Thoracic aorta (tissue), 2 donors: ENCODE measurements around the gene MYD88. TPM values are rescaled to one million over a fixed set of nuclear protein-coding genes. Genes with fewer than 3 reads are reported as not detected.
A peak's percentile ranks its signal among the peaks of the same experiment; 100 is the strongest.

ENCODE experiments used
- ATAC-seq: fragments of 150-250 bp; one replicate; pipeline ENCODE4 v1.8.0; 2017; ENCODE audit warnings: low read depth; ENCODE audit not compliant: insufficient number of reproducible peaks, low FRiP score
- DNase-seq: peaks from one replicate; pipeline ENCODE4 v3.0.0-alpha.2; 2020; ENCODE audit warnings: low spot score
- H3K27ac ChIP-seq, 2 donors: fragments of 200-600 bp; sonication (generic); 1 replicate in 1 of 2; 2 replicates in 1 of 2; pipeline ENCODE4 v1.5.1; 2016; ENCODE audit warnings: mild to moderate bottlenecking in 2 of 2, moderate library complexity in 2 of 2
- H3K27me3 ChIP-seq: fragments of 200-600 bp; sonication (generic); replicated peaks from 2 replicates; pipeline ENCODE4 v1.6.0; 2016; ENCODE audit warnings: mild to moderate bottlenecking; ENCODE audit not compliant: insufficient read depth
- H3K36me3 ChIP-seq: fragments of 200-600 bp; sonication (generic); one replicate; pipeline ENCODE4 v1.5.1; 2016
- H3K4me1 ChIP-seq, 2 donors: fragments of 200-600 bp; sonication (generic); 1 replicate in 1 of 2; 2 replicates in 1 of 2; pipeline versions ENCODE4 v1.5.1 to v1.6.0; 2016; ENCODE audit warnings: low read depth in 2 of 2, mild to moderate bottlenecking in 1 of 2; ENCODE audit not compliant: control insufficient read depth in 1 of 2
- H3K4me3 ChIP-seq: fragments of 200-600 bp; sonication (generic); 2 replicates; pipeline ENCODE4 v1.5.1; 2016; ENCODE audit warnings: mild to moderate bottlenecking
- H3K9me3 ChIP-seq: fragments of 200-600 bp; sonication (generic); 2 replicates; pipeline ENCODE4 v1.5.1; 2016
- CTCF ChIP-seq: fragments of 200-600 bp; sonication (generic); IDR thresholded peaks from one replicate; pipeline ENCODE4 v1.5.1; 2019; ENCODE audit warnings: antibody characterized with exemption
- total RNA-seq, 2 donors: library from RNA; depleted of rRNA; stranded (reverse); fragments of >200 nt; gene quantifications; one replicate each; pipeline versions ENCODE4 v1.1.0 to v1.2.3, GENCODE V29; 2016

The MYD88 gene
- total RNA-seq, 2 donors from 2014 or later = 27.8 to 49.7 TPM

GRCh38 chr3:38117163-38117716 lies 21.2 kb upstream of the MYD88 start:
- Histone ChIP-seq H3K9me3 (no peaks in the 10 kb centered on the region), H3K27ac (no peak overlapping the region), H3K36me3 (peaks cover 9% of the 10 kb centered on the region), H3K27me3 (no peaks in the 10 kb centered on the region), H3K4me1 (no peaks in the 10 kb centered on the region), H3K4me3 (no peak overlapping the region)
- ATAC-seq (no peak), DNase-seq (no peak)
- no peak for TF ChIP-seq CTCF

- no peak overlapping the region for H3K27ac ChIP-seq
- ATAC-seq = no peak
- TF ChIP-seq CTCF = peak; percentile 72
- peaks cover 10% of the 10 kb centered on the region for H3K36me3 ChIP-seq
- no peaks in the 10 kb centered on the region for H3K4me1 ChIP-seq
- no peak for DNase-seq
- H3K4me3 ChIP-seq = no peak overlapping the region
- H3K9me3 ChIP-seq = no peaks in the 10 kb centered on the region
- H3K27me3 ChIP-seq = no peaks in the 10 kb centered on the region
These were observed 20.6 kb upstream of the MYD88 start for GRCh38 chr3:38117748-38118420.

- ATAC-seq = no peak
- Histone ChIP-seq H3K4me1 (no peaks in the 10 kb centered on the region), H3K27ac (no peak overlapping the region), H3K36me3 (peaks cover 13% of the 10 kb centered on the region), H3K4me3 (no peak overlapping the region), H3K9me3 (no peaks in the 10 kb centered on the region), H3K27me3 (no peaks in the 10 kb centered on the region)
- no peak for DNase-seq
- TF ChIP-seq CTCF = no peak
These were observed 19.8 kb upstream of the MYD88 start for GRCh38 chr3:38118421-38119247.

- H3K36me3 ChIP-seq = peaks cover 13% of the 10 kb centered on the region
- ATAC-seq = no peak
- no peak overlapping the region for H3K4me3 ChIP-seq
- TF ChIP-seq CTCF = no peak
- no peaks in the 10 kb centered on the region for H3K27me3 ChIP-seq
- no peaks in the 10 kb centered on the region for H3K4me1 ChIP-seq
- DNase-seq = no peak
- no peaks in the 10 kb centered on the region for H3K9me3 ChIP-seq
- no peak overlapping the region for H3K27ac ChIP-seq
These were observed 19.3 kb upstream of the MYD88 start for GRCh38 chr3:38119248-38119544.

- H3K4me1 ChIP-seq = no peaks in the 10 kb centered on the region
- no peak for TF ChIP-seq CTCF
- DNase-seq = no peak
These were observed 18.4 kb upstream of the MYD88 start for GRCh38 chr3:38119821-38120692.

More at GRCh38 chr3:38119821-38120692, 18.4 kb upstream of the MYD88 start:
- Histone ChIP-seq H3K27ac (no peak overlapping the region), H3K4me3 (no peak overlapping the region), H3K9me3 (no peaks in the 10 kb centered on the region), H3K36me3 (peaks cover 13% of the 10 kb centered on the region), H3K27me3 (no peaks in the 10 kb centered on the region)
- no peak for ATAC-seq
